Type B pancreatic cell (in vitro differentiated cells): ENCODE measurements around the gene KRTAP19-6. TPM values are rescaled to one million over a fixed set of nuclear protein-coding genes. Genes with fewer than 3 reads are reported as not detected.
A peak's percentile ranks its signal among the peaks of the same experiment; 100 is the strongest.

Experiments
- DNase-seq: peaks from one replicate; pipeline ENCODE4 v3.0.0; 2021; ENCODE audit warnings: mixed read lengths; ENCODE audit not compliant: unreplicated experiment; ENCODE audit errors: extremely low spot score
- H3K27ac Mint-ChIP-seq: 2 replicates; pipeline ENCODE4 v1.8.0; 2021; ENCODE audit warnings: mild to moderate bottlenecking, mixed read lengths
- H3K27me3 Mint-ChIP-seq: 2 replicates; pipeline ENCODE4 v1.8.0; 2021; ENCODE audit warnings: mixed read lengths
- H3K36me3 Mint-ChIP-seq: 2 replicates; pipeline ENCODE4 v1.8.0; 2021; ENCODE audit warnings: mixed read lengths
- H3K4me1 Mint-ChIP-seq: one replicate; pipeline ENCODE4 v1.8.0; 2021; ENCODE audit warnings: mixed read lengths; ENCODE audit not compliant: unreplicated experiment
- H3K4me3 Mint-ChIP-seq: 2 replicates; pipeline ENCODE4 v1.8.0; 2021; ENCODE audit warnings: mild to moderate bottlenecking, mixed read lengths
- H3K9me3 Mint-ChIP-seq: 2 replicates; pipeline ENCODE4 v1.8.0; 2021; ENCODE audit warnings: mixed read lengths
- total RNA-seq: library from RNA; stranded (reverse); gene quantifications from 2 replicates; pipeline ENCODE4 v1.2.1, GENCODE V29; 2021; ENCODE audit warnings: low replicate concordance
- TF ChIP-seq, protein P1 (sequence below): fragments of 200-600 bp; sonication (generic); conservative IDR thresholded peaks from 2 replicates; pipeline ENCODE4 v1.5.0; 2021; ENCODE audit warnings: antibody characterized with exemption, mild to moderate bottlenecking

KRTAP19-6 gene
- total RNA-seq, 1 donor from 2014 or later: not detected

- Mint-ChIP-seq H3K27me3 (no peaks in the 10 kb centered on the region), H3K27ac (no peak overlapping the region), H3K36me3 (no peaks in the 10 kb centered on the region), H3K9me3 (no peaks in the 10 kb centered on the region), H3K4me3 (no peak overlapping the region), H3K4me1 (no peaks in the 10 kb centered on the region)
- TF ChIP-seq, protein P1, sequence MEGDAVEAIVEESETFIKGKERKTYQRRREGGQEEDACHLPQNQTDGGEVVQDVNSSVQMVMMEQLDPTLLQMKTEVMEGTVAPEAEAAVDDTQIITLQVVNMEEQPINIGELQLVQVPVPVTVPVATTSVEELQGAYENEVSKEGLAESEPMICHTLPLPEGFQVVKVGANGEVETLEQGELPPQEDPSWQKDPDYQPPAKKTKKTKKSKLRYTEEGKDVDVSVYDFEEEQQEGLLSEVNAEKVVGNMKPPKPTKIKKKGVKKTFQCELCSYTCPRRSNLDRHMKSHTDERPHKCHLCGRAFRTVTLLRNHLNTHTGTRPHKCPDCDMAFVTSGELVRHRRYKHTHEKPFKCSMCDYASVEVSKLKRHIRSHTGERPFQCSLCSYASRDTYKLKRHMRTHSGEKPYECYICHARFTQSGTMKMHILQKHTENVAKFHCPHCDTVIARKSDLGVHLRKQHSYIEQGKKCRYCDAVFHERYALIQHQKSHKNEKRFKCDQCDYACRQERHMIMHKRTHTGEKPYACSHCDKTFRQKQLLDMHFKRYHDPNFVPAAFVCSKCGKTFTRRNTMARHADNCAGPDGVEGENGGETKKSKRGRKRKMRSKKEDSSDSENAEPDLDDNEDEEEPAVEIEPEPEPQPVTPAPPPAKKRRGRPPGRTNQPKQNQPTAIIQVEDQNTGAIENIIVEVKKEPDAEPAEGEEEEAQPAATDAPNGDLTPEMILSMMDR: no peak
- no peak for DNase-seq
Observed at GRCh38 chr21:30567617-30568016, 26.0 kb upstream of the KRTAP19-6 start.

- no peaks in the 10 kb centered on the region for H3K9me3 Mint-ChIP-seq
- no peaks in the 10 kb centered on the region for H3K27me3 Mint-ChIP-seq
- no peak overlapping the region for H3K27ac Mint-ChIP-seq
- H3K36me3 Mint-ChIP-seq: no peaks in the 10 kb centered on the region
- no peak overlapping the region for H3K4me3 Mint-ChIP-seq
- TF ChIP-seq, protein P1: no peak
- no peaks in the 10 kb centered on the region for H3K4me1 Mint-ChIP-seq
- no peak for DNase-seq
Observed at GRCh38 chr21:30563630-30564029, 22.0 kb upstream of the KRTAP19-6 start.

DNA sequence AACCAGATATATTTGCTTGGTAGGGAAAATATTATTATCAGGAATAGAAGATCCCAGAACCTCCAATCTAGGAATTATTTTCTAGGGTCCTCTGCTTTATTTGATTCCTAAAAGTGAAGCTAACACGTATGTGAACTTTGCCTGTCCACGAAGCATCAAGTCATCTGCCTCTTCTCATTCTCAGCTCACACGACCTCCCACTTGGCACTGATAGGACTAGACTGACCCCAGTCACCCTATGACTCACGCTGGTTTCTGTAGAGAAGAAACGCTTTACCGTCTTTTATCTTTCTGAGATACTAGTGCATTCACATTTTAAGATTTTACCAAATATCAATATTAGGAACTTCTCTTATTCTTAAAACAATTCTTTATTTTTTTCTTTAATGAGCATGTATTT, 21.4 kb upstream of the KRTAP19-6 start:
- no peak overlapping the region for H3K27ac Mint-ChIP-seq
- H3K27me3 Mint-ChIP-seq: no peaks in the 10 kb centered on the region
- no peaks in the 10 kb centered on the region for H3K36me3 Mint-ChIP-seq
- no peaks in the 10 kb centered on the region for H3K9me3 Mint-ChIP-seq
- TF ChIP-seq, protein P1: no peak
- no peak for DNase-seq
- H3K4me3 Mint-ChIP-seq: no peak overlapping the region
- no peaks in the 10 kb centered on the region for H3K4me1 Mint-ChIP-seq

DNA sequence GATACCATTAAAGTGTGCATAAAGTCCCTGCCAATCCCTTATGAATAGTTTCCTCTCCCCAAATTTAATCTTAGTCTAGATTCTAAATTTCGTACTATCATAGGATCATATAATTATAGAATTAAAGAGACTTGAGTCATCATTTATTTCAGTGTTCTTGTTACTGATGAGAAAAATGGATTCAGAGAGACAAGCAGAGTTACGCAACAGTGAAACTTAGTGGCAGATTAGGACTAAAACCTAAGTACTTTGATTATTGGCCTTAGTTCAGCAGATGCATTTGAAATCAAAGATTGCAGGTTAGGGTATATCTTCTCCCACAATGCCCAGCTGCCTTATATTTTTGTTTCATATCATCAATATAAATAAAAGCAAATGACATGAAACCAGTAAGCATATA, 20.3 kb upstream of the KRTAP19-6 start:
- Mint-ChIP-seq H3K4me1 (no peaks in the 10 kb centered on the region), H3K36me3 (no peaks in the 10 kb centered on the region), H3K4me3 (no peak overlapping the region), H3K27ac (peak overlapping the region; percentile 31), H3K27me3 (no peaks in the 10 kb centered on the region), H3K9me3 (no peaks in the 10 kb centered on the region)
- TF ChIP-seq, protein P1: no peak
- no peak for DNase-seq

GRCh38 chr21:30561264-30561895, 19.7 kb upstream of the KRTAP19-6 start, which contains the start of gene KRTAP19-7:
Gene KRTAP19-7, minus strand, starts transcription at chr21:30561314. Its CDS starts 25 bp downstream, at chr21:30561289.
- Mint-ChIP-seq H3K36me3 (no peaks in the 10 kb centered on the region), H3K4me1 (no peaks in the 10 kb centered on the region), H3K4me3 (no peak within 1 kb of the TSS), H3K9me3 (no peaks in the 10 kb centered on the region), H3K27ac (peak within 1 kb of the TSS; percentile 31), H3K27me3 (no peaks in the 10 kb centered on the region)
- TF ChIP-seq, protein P1: no peak
- no peak for DNase-seq
